Esophagus squamous epithelium (tissue), 4 donors: Measurements from ENCODE around the gene BCAR3.

Experiments
- POLR2A ChIP-seq, 4 donors: fragments of 450-650 bp; IDR thresholded peaks; one replicate each; pipeline ENCODE4 v1.6.1; 2017; ENCODE audit warnings: antibody characterized with exemption in 4 of 4, mild to moderate bottlenecking in 4 of 4, moderate library complexity in 3 of 4
- TF ChIP-seq, protein P1 (sequence below), 6 experiments: fragments of 450-650 bp in 4 of 6; fragments of 200-600 bp in 2 of 6; sonication (generic) in 2 of 6; IDR thresholded peaks; one replicate each; pipeline ENCODE4 v1.5.1; 2016 to 2019; ENCODE audit warnings: antibody characterized with exemption in 6 of 6, mild to moderate bottlenecking in 4 of 6, moderate library complexity in 4 of 6

DNA sequence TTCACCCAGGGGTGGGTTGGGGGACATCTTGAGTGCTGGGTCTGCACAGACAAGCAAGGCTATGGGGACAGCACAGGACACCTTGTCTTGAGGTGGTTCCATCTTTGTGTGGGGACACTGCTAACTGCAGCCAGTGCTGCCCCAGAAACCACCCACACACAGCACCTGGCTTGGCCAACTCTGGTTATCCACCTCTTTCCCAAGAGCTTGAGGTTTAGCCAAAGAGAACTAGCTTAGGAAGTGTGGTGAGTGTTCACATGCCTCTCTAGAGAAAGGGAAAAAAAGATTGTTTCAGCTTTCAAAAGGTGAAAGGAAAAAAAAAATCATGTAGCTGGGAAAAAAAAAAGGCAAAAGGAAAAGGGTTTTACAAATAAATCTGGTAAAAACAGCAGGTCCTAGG is 32.4 kb downstream of the BCAR3 start:
- TF ChIP-seq, protein P1, sequence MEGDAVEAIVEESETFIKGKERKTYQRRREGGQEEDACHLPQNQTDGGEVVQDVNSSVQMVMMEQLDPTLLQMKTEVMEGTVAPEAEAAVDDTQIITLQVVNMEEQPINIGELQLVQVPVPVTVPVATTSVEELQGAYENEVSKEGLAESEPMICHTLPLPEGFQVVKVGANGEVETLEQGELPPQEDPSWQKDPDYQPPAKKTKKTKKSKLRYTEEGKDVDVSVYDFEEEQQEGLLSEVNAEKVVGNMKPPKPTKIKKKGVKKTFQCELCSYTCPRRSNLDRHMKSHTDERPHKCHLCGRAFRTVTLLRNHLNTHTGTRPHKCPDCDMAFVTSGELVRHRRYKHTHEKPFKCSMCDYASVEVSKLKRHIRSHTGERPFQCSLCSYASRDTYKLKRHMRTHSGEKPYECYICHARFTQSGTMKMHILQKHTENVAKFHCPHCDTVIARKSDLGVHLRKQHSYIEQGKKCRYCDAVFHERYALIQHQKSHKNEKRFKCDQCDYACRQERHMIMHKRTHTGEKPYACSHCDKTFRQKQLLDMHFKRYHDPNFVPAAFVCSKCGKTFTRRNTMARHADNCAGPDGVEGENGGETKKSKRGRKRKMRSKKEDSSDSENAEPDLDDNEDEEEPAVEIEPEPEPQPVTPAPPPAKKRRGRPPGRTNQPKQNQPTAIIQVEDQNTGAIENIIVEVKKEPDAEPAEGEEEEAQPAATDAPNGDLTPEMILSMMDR (IDR thresholded peaks at IDR 0.05) = no peak
- no peak for TF ChIP-seq POLR2A (IDR thresholded peaks at IDR 0.05)
